Spleen (tissue), 7 donors: ENCODE results near the gene HES3.

Experiments used
- CTCF ChIP-seq, 11 experiments: fragments of 200-600 bp in 7 of 11; fragments of 450-650 bp in 4 of 11; sonication (generic) in 4 of 11; IDR thresholded peaks in 8 of 11; conservative IDR thresholded peaks in 3 of 11; 1 replicate in 7 of 11; 2 replicates in 4 of 11; pipeline versions ENCODE4 v1.4.0 to v1.8.0; 2016 to 2021; ENCODE audit warnings: antibody characterized with exemption in 11 of 11, inconsistent platforms in 4 of 11, mild to moderate bottlenecking in 1 of 11
- POLR2A ChIP-seq, 3 donors: fragments of 450-650 bp; IDR thresholded peaks; one replicate each; pipeline ENCODE4 v1.5.1; 2017; ENCODE audit warnings: antibody characterized with exemption in 3 of 3, mild to moderate bottlenecking in 1 of 3
- POLR2AphosphoS5 ChIP-seq, 3 donors: sonication (generic); formaldehyde crosslinking; IDR thresholded peaks; one replicate each; pipeline ENCODE4 v1.5.1; 2017; ENCODE audit warnings: antibody characterized with exemption in 3 of 3
- donor health status: DM: no; HTN: no; CAD: no; lungs with moderate emphysema.
- donor health status: DM: no; HTN: no; CAD: no.
- donor health status: DM: no; HTN: no; CAD: no.

GRCh38 chr1:6269296-6269695 is 25.3 kb downstream of the HES3 start:
- TF ChIP-seq CTCF (IDR thresholded peaks at IDR 0.05 in 8 of 11, conservative IDR thresholded peaks at IDR 0.05 in 3 of 11) (no peak), POLR2AphosphoS5 (IDR thresholded peaks at IDR 0.05) (no peak), POLR2A (IDR thresholded peaks at IDR 0.05) (no peak)
